ENCODE measurements around the gene ATG7. TPM values are rescaled to one million over a fixed set of nuclear protein-coding genes. Genes with fewer than 3 reads are reported as not detected.

Gene ATG7, protein sequence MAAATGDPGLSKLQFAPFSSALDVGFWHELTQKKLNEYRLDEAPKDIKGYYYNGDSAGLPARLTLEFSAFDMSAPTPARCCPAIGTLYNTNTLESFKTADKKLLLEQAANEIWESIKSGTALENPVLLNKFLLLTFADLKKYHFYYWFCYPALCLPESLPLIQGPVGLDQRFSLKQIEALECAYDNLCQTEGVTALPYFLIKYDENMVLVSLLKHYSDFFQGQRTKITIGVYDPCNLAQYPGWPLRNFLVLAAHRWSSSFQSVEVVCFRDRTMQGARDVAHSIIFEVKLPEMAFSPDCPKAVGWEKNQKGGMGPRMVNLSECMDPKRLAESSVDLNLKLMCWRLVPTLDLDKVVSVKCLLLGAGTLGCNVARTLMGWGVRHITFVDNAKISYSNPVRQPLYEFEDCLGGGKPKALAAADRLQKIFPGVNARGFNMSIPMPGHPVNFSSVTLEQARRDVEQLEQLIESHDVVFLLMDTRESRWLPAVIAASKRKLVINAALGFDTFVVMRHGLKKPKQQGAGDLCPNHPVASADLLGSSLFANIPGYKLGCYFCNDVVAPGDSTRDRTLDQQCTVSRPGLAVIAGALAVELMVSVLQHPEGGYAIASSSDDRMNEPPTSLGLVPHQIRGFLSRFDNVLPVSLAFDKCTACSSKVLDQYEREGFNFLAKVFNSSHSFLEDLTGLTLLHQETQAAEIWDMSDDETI
- total RNA-seq (2014; rRNA removed; shearing (Covaris generic); ENCODE audit: low replicate concordance) = 34.5 and 54.7 TPM in 2 replicates

DNA sequence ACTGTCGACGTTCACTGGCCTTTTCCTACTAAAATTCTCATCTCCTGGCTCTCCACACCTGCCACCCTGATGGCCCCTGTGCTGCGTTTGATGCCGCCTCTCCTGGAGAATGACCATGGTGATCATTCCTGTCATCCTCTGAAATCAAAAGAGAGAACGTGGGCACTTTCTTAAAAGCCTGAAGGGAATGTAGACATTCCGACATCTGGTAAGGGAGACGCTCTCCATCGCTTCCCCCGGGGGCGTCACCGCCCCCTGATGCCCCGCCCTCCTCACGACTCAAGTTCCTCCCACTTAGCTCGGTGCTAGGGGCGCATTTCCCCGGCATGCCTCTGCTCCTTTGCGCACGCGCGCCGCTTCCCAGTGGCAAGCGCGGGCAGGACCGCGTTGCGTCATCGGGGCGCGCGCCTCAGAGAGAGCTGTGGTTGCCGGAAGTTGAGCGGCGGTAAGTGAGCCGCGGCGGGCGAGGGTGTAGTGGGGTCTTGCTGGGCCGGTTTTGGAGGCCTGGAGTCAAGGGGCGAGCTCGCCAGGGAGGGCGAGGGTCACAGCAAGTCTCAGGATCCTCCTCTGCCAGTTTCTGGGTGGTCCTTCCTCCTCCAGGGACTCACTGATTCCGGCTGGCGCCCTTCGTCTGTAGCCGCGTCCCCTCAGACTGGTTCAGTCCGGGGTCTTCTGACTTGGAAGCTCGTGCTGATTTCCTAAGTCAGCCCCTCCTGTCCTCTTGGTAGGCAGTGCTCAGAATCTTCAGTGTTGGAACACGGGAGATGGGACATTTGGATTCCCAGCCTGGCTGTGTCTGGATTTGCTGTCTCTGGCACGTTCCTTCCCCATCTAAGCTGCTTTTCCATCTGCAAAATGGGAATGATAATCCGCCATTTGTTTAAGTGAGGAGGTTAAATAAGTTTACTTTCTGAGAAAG lies at the start of gene ATG7:
ATG7 (plus strand) TSS at position 412 of the 919 bp plus-strand sequence. CDS start 26,299 bp downstream, outside the sequence.
- no peaks in the 10 kb centered on the region for H3K27me3 ChIP-seq
- H3K4me3 ChIP-seq = peak within 1 kb of the TSS; percentile 84
- DNase-seq = peak; percentile 93
- H3K9me3 ChIP-seq = no peaks in the 10 kb centered on the region
- peaks cover 18% of the 10 kb centered on the region for H3K36me3 ChIP-seq

DNA sequence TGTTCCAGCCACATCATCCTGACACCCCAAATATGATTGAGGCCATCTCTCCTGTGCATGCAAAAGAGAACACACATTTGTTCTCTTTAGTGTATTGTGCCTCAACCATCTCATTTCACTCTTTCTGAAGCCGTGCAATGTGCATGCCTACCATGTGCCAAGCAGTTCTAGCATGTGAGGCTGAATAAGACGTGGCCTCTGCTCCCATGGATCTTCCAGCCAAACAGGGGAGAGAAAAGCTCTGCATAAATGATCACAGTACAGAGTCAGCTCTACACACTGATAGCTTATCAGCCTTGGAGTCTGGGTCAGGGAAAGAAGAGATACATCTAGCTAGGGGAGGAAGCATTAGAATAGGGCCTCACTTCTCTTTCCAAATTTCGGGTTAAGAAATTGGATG lies 48.2 kb upstream of the ATG7 start:
- Histone ChIP-seq H3K27me3 (no peaks in the 10 kb centered on the region), H3K9me3 (no peaks in the 10 kb centered on the region), H3K4me3 (no peak overlapping the region), H3K36me3 (no peaks in the 10 kb centered on the region)
- DNase-seq = no peak

DNA sequence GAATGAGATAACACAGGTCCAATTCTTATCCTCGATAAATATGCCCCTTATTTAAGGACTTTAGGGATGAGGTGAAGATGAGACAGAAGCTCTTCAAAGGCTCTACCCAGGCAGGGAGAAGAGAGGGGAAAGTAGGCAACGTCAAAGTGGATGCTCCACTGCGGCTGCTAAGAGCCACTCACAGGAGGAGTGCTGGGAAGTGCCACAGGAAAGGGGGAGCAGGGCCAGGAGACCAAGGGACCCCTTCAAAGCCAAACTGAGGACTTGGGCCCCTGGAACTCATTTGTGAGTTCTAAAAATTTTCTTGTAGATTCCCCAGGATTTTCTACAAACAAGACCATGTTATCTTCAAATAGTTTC lies 47.3 kb upstream of the ATG7 start:
- DNase-seq = no peak
- Histone ChIP-seq H3K27me3 (no peaks in the 10 kb centered on the region), H3K9me3 (no peaks in the 10 kb centered on the region), H3K36me3 (no peaks in the 10 kb centered on the region), H3K4me3 (peak overlapping the region; percentile 68)

DNA sequence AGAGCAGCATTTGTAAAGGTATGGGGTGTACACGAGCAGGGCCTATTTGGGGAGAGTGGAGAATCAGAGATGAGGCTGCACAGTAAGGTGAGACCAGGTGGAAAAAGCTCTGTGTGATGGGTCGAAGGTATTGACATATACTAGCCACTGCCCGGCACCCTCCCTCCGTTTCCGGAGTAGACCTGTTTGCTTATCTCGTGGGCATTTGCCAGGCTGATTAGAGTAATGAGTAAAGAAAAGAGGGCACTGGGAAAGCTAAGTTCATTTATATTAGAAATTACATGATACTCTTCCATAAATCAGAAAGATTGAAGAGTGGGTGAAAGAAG lies 46.2 kb upstream of the ATG7 start:
- no peaks in the 10 kb centered on the region for H3K9me3 ChIP-seq
- peak overlapping the region; percentile 68 for H3K4me3 ChIP-seq
- H3K27me3 ChIP-seq = no peaks in the 10 kb centered on the region
- DNase-seq = no peak
- H3K36me3 ChIP-seq = no peaks in the 10 kb centered on the region; the same call in 1 of the 2 replicates

DNA sequence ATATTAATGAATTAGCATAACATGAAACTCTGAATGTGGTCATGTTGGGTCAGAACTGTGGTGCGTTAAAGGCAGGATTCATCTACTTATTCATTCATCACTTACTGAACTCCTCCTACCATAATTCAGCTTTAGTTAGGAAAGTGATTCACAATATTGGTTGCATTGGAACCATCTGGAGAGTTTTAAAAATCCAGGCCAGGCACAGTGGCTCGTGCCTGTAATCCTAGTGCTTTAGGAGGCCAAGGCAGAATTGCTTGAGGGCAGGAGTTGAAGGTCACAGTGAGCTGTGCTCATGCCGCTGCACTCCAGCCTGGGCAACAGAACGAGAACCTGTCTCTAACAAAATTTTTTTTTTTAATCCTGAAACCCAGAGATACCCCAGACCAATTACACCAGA lies 44.2 kb upstream of the ATG7 start:
- H3K4me3 ChIP-seq = no peak overlapping the region
- H3K27me3 ChIP-seq = no peaks in the 10 kb centered on the region
- H3K36me3 ChIP-seq = no peaks in the 10 kb centered on the region; the same call in 1 of the 2 replicates
- no peak for DNase-seq
- H3K9me3 ChIP-seq = no peaks in the 10 kb centered on the region

DNA sequence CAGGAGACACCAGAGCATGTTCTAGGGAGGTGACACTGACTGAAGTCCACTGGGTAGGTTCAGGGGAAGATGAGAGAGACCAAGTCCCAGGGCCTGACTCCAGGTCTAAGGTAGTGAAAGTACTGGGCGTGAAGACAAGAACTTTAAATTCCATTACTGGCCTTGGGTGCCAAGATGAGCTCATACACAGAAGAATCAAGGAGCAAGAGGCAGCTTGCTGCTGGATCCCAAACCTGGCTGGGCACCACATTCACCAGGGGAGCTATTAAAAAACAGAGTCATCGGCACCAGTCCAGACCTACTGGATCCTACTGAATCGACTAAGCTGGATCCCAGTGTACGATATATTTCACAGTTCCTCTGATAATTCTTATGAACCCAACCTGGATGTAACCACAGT lies 42.1 kb upstream of the ATG7 start:
- Histone ChIP-seq H3K36me3 (no peaks in the 10 kb centered on the region; the same call in 1 of the 2 replicates), H3K9me3 (no peaks in the 10 kb centered on the region), H3K27me3 (no peaks in the 10 kb centered on the region), H3K4me3 (no peak overlapping the region)
- peak; percentile 67 for DNase-seq

DNA sequence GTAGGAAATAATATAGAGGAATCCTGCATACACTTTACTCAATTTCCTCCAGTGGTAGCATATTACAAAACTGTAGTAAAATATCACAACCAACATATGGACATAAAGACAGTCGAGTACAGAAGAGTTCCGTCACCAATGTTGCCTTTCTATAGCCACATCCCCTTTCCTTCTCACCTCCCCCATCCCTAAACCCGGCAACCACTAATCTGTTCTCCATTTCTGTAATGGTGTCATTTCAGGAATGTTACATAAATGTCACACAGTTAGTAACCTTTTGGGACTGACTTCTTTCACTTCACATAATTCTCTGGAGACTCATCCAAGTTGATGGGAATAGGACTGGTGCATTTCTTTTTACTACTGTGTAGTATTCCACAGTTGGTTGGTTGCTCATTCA lies 41.4 kb upstream of the ATG7 start:
- no peak for DNase-seq
- no peaks in the 10 kb centered on the region for H3K27me3 ChIP-seq

DNA sequence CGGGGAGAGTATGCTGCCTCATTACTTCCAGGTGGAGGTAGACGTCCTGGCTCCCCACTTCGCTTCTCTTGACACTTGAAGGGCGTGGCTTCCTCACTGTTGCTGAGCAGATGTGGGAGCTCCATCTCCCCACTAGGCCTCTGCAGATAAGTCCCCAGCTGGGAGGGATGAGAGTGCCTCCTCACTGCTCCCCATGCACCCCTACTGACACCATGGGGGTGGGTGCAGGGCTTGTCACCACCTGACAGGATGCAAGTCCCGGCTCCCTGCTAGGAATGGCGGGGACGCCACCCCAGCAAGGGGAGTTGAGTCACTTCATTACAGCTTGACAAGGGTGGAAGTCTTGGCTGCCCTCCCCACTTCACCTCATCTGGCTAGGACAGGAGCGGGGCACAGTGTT lies 36.8 kb upstream of the ATG7 start:
- H3K36me3 ChIP-seq = no peaks in the 10 kb centered on the region; the same call in none of the 2 replicates
- H3K27me3 ChIP-seq = no peaks in the 10 kb centered on the region
- DNase-seq = no peak
- H3K9me3 ChIP-seq = peaks cover 3% of the 10 kb centered on the region; the same call in 1 of the 2 replicates
- no peak overlapping the region for H3K4me3 ChIP-seq

More for the DNA sequence above, 41.4 kb upstream of the ATG7 start:
- Histone ChIP-seq H3K36me3 (no peaks in the 10 kb centered on the region; the same call in 1 of the 2 replicates), H3K4me3 (no peak overlapping the region), H3K9me3 (no peaks in the 10 kb centered on the region)

DNA sequence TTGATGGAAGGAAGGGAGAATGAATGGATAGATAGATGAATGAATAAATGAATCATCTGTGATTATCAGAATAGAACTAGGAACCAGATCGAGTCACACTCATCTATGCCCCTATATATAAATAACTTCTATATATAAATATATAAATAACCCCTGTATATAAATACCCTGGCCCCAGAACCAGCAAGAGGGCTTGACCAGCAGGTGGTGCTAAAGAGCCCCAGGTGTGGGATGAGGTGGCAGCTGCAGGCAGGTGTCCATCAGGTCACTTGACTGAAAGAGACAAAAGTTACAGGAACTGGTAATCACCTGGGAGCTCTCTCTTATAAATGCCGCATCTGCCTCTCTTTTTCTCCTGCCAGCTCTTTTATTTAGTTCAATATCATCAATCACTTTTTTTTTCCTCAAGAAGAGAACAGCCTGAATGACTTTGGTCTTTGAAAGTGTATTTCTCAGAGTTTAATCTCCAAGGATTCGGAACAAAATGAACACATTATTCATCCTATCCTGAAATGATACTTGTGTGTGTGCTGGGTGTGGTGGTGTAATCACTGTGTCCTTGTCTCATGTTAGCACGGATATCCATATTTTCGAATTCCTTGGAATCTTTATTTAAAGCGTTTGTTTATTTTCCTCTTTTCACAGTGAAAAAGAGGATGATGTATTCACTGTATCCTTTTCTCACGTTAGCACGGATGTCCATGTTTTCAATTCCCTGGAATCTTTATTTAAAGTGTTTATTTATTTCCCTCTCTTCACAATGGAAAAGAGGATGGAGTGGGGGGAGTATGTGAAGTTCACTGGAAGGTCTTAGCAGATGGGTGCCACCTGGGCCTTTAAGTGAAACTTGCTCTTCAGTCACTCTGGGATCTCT lies 35.4 kb upstream of the ATG7 start:
- Histone ChIP-seq H3K4me3 (no peak overlapping the region), H3K36me3 (no peaks in the 10 kb centered on the region; the same call in 1 of the 2 replicates), H3K9me3 (peaks cover 3% of the 10 kb centered on the region; the same call in 1 of the 2 replicates), H3K27me3 (no peaks in the 10 kb centered on the region)
- peak; percentile 19 for DNase-seq

DNA sequence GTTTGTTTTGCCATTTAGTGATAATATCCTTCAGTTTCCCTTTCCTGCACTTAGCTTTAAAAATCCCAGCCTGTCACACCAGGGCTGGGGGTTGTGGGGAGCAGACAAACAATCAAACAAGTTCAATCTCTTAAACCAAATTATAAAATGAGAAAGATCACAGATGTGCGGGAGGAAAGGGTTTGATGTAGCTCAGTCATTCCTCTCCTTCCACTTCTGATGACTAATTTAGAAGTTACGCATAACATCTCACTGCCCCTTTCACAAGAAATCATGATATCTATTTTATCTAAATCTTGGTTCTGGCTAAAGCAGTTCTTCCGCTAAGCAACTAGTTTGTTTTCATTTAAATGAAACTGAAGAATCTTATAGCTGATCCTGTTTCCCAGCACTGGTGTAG lies 34.1 kb upstream of the ATG7 start:
- DNase-seq = no peak
- H3K27me3 ChIP-seq = no peaks in the 10 kb centered on the region
- no peak overlapping the region for H3K4me3 ChIP-seq
- peaks cover 3% of the 10 kb centered on the region; the same call in 1 of the 2 replicates for H3K9me3 ChIP-seq
- H3K36me3 ChIP-seq = no peaks in the 10 kb centered on the region; the same call in 1 of the 2 replicates

DNA sequence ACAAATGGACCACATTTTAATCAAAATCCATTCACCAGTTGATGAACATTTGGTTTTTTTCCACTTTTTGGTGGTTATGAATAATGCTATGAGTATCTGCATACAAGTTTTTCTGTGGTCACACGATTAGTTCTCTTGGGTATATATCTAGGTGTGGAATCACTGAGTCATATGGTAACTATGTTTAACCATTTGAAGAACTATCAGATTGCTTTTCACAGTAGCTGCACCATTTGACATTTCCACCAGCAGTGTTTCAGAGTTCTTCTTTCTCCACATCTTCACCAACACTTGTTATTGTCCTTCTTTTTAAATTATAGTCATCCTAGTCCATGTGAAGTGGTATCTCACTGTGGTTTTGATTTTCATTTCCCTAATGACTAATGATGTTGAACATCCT lies 33.3 kb upstream of the ATG7 start:
- DNase-seq = no peak
- Histone ChIP-seq H3K36me3 (no peaks in the 10 kb centered on the region; the same call in 1 of the 2 replicates), H3K4me3 (no peak overlapping the region), H3K27me3 (no peaks in the 10 kb centered on the region), H3K9me3 (peaks cover 3% of the 10 kb centered on the region; the same call in 1 of the 2 replicates)

DNA sequence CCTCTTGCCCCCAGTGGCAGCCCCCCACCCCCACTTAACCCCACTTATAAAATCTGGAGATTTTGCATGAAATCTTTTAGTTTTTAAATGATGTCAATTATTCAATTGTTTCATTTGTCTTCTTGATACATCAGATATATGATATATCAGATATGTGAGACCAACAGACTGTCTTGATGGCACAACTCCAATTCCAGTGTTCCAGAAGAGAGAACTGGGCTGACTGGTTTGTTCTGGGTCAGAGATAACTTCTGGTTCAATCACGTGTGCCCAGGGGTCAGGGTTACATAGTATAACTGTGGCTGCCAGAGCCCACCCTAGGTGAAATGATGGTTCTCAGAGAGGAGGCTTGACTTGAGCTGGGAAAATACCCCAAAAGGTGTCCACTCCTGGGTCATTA lies 32.4 kb upstream of the ATG7 start:
- peaks cover 3% of the 10 kb centered on the region; the same call in 1 of the 2 replicates for H3K9me3 ChIP-seq
- H3K27me3 ChIP-seq = no peaks in the 10 kb centered on the region
- H3K36me3 ChIP-seq = no peaks in the 10 kb centered on the region; the same call in 1 of the 2 replicates
- no peak for DNase-seq
- H3K4me3 ChIP-seq = no peak overlapping the region

DNA sequence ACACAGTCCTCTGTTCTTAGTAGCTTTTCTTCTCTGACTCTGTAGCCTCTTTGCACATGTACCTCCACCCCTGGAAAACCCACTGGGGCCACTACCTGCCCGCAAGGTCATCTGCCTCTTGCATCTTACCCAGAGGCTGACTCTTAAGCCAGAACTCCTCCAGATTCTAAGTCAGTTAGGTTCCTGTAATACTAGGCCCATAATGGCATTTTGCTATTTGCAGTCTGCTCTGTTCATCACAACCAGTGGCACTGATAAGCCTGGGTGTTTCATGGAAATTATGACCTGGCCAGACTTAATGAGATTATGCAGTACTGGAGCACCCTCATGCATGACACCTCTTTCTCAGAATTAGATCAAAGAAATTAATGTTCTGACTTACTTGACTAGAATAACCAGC lies 31.7 kb upstream of the ATG7 start:
- no peaks in the 10 kb centered on the region; the same call in 1 of the 2 replicates for H3K36me3 ChIP-seq
- no peaks in the 10 kb centered on the region for H3K27me3 ChIP-seq
- peaks cover 3% of the 10 kb centered on the region; the same call in 1 of the 2 replicates for H3K9me3 ChIP-seq
- no peak overlapping the region for H3K4me3 ChIP-seq
- DNase-seq = no peak

DNA sequence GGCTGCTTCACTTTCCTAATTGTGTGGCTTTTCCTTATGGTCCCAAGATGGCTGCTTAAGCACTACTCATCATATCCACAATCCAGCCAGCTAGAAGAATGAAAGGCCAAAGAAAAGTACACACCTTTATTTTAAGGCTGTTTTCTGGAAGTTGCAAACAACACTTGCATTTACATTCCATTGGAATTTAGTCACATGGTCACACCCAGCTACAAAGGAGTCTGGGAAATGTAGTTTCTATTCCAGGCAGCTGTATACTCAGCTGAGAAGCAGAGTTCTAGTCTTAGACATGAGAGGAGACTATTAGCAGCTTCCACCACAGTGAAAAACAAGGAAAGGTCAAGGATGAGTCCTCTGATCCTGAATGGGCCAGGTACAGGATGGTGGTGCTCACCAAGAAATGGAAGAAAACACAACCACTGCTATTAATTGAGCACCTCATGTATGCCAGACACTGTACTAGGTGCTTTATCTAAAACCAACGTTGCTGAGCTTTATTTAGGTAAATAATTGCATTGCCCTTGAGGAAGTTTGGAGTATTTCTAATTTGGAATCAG lies 28.0 kb upstream of the ATG7 start:
- Histone ChIP-seq H3K36me3 (no peaks in the 10 kb centered on the region; the same call in 1 of the 2 replicates), H3K27me3 (no peaks in the 10 kb centered on the region), H3K4me3 (no peak overlapping the region), H3K9me3 (no peaks in the 10 kb centered on the region)
- no peak for DNase-seq

DNA sequence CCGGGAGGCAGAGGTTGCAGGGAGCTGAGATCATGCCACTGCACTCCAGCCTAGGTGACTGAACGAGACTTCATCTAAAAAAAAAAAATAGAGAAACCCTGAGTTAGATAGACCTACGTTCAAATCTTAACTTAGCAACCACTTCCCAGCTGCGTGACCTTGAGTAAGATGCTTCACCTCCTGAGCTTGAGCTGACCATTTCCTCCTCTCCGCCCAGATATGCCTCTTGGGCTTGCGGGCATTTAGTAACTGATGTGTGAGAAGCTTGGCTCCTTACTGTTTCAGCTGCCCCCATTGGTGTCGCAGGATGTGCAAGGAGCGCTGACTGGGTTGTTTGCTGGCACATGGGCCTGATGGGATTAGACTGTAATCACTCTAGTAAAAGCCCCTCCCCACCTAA lies 26.9 kb upstream of the ATG7 start:
- no peaks in the 10 kb centered on the region for H3K27me3 ChIP-seq
- no peak overlapping the region for H3K4me3 ChIP-seq
- no peaks in the 10 kb centered on the region for H3K9me3 ChIP-seq
- no peaks in the 10 kb centered on the region for H3K36me3 ChIP-seq
- DNase-seq = no peak
